Measurements from ENCODE around the gene UBE2E2. TPM values are rescaled to one million over a fixed set of nuclear protein-coding genes. Genes with fewer than 3 reads are reported as not detected.

UBE2E2 gene
- total RNA-seq, 1 donor from 2014 or later = 45.9 TPM

GRCh38 chr3:23288715-23289114, 85.6 kb downstream of the UBE2E2 start:
- Histone ChIP-seq H3K27me3 (no peaks in the 10 kb centered on the region), H3K9me3 (peaks cover 9% of the 10 kb centered on the region), H3K4me1 (no peaks in the 10 kb centered on the region), H3K4me3 (no peak overlapping the region), H3K36me3 (no peaks in the 10 kb centered on the region), H3K27ac (no peak overlapping the region)
- TF ChIP-seq, protein P1, sequence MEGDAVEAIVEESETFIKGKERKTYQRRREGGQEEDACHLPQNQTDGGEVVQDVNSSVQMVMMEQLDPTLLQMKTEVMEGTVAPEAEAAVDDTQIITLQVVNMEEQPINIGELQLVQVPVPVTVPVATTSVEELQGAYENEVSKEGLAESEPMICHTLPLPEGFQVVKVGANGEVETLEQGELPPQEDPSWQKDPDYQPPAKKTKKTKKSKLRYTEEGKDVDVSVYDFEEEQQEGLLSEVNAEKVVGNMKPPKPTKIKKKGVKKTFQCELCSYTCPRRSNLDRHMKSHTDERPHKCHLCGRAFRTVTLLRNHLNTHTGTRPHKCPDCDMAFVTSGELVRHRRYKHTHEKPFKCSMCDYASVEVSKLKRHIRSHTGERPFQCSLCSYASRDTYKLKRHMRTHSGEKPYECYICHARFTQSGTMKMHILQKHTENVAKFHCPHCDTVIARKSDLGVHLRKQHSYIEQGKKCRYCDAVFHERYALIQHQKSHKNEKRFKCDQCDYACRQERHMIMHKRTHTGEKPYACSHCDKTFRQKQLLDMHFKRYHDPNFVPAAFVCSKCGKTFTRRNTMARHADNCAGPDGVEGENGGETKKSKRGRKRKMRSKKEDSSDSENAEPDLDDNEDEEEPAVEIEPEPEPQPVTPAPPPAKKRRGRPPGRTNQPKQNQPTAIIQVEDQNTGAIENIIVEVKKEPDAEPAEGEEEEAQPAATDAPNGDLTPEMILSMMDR (IDR thresholded peaks at IDR 0.05) = no peak
- no peak for ATAC-seq
- intact Hi-C loops (cut with DNase I) = no loop called here
- DNase-seq = no peak

DNA sequence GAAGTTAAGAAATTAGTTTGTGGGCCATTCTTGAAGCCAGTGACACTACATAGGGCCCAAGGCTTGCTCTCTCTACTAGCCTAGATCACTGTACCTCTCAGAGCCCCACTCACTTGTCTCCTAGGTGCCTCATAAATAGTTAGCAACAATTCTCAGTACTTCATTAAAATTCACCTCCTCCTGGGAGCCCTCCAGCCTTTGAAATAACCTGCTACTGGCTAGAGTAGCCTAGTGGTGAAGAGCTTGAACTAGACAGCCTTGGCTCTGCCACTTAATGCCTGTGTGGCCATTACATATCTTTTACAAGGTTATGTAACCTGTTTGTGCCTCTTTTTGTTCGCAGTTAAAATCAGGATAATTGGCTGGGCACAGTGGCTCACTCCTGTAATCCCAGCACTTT, 89.3 kb downstream of the UBE2E2 start:
- no peaks in the 10 kb centered on the region for H3K27me3 ChIP-seq
- TF ChIP-seq, protein P1 (IDR thresholded peaks at IDR 0.05) = no peak
- H3K36me3 ChIP-seq = no peaks in the 10 kb centered on the region
- DNase-seq = no peak
- no peak overlapping the region for H3K4me3 ChIP-seq
- no peaks in the 10 kb centered on the region for H3K9me3 ChIP-seq
- intact Hi-C loops (cut with DNase I) = no loop called here
- no peaks in the 10 kb centered on the region for H3K4me1 ChIP-seq
- no peak overlapping the region for H3K27ac ChIP-seq
- ATAC-seq = no peak

- H3K27me3 ChIP-seq = no peaks in the 10 kb centered on the region
- TF ChIP-seq, protein P1 (IDR thresholded peaks at IDR 0.05) = no peak
- ATAC-seq = no peak
Observed at GRCh38 chr3:23294770-23295387, 91.8 kb downstream of the UBE2E2 start.

DNA sequence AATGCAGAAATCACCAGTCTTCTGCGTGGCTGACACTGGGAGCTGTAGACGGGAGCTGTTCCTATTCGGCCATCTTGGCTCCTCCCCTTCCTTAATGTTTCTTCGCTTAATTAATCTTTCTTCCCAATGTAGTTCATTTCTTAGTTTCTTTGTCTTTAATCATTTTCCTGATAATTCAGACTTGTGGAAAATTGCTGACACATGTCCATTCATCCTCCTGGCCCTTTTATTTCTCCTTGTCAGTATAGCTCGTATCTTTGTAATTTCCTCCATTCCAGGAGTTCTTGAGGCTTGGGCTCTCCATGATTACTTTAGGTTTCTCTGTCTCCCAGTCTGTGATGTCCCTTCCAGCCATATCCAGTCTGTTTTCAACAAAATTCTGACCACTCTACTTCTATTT, 98.7 kb downstream of the UBE2E2 start:
- DNase-seq (no peak), ATAC-seq (no peak)
- no peaks in the 10 kb centered on the region for H3K27me3 ChIP-seq
- TF ChIP-seq, protein P1 (IDR thresholded peaks at IDR 0.05) = no peak
- no peaks in the 10 kb centered on the region for H3K9me3 ChIP-seq
- no peak overlapping the region for H3K4me3 ChIP-seq
- H3K4me1 ChIP-seq = peaks cover 25% of the 10 kb centered on the region
- no peak overlapping the region for H3K27ac ChIP-seq
- intact Hi-C loops (cut with DNase I) = no loop called here
- H3K36me3 ChIP-seq = no peaks in the 10 kb centered on the region

More at GRCh38 chr3:23294770-23295387, 91.8 kb downstream of the UBE2E2 start:
- no peak for DNase-seq
- no peak overlapping the region for H3K4me3 ChIP-seq
- intact Hi-C loops (cut with DNase I) = no loop called here
- H3K9me3 ChIP-seq = no peaks in the 10 kb centered on the region
- no peaks in the 10 kb centered on the region for H3K4me1 ChIP-seq
- H3K36me3 ChIP-seq = no peaks in the 10 kb centered on the region
- H3K27ac ChIP-seq = no peak overlapping the region

DNA sequence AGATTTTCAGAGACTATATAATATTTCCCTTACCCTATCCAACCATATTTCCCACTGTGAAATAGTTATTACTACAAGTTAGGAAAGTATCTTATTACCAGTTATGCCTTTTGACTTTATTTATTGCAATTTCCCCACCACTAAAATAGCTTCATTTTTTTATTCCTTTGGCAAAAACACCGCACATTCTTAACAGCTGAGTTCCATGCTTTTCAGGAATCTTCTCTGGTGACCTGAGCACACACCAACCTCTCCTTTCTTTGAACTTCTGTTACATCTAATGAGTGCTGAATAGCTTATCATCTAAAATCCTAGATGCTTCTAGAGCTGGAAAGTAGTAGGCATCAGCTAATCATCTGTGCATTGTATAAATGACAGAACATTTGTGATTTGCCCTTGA, 99.1 kb downstream of the UBE2E2 start:
- H3K9me3 ChIP-seq = no peaks in the 10 kb centered on the region
- DNase-seq (no peak), ATAC-seq (no peak)
- no peaks in the 10 kb centered on the region for H3K27me3 ChIP-seq
- TF ChIP-seq, protein P1 (IDR thresholded peaks at IDR 0.05) = no peak
- no peaks in the 10 kb centered on the region for H3K36me3 ChIP-seq
- no peak overlapping the region for H3K27ac ChIP-seq
- peaks cover 25% of the 10 kb centered on the region for H3K4me1 ChIP-seq
- intact Hi-C loops (cut with DNase I) = no loop called here
- H3K4me3 ChIP-seq = no peak overlapping the region

Measured in upper lobe of right lung (tissue), 1 donor.